GM10266 (cell line): ENCODE data around the gene SEC16A.

ENCODE experiments used
- DNase-seq: peaks from one replicate; pipeline ENCODE4 v3.0.0; 2012; ENCODE audit errors: extremely low spot score
- CTCF ChIP-seq: IDR thresholded peaks from 2 replicates; pipeline ENCODE4 v1.5.1; 2012; ENCODE audit warnings: mild to moderate bottlenecking, low read depth; ENCODE audit not compliant: control insufficient read depth, insufficient read depth; ENCODE audit errors: missing control alignments

The SEC16A gene

GRCh38 chr9:136456258-136456657, 26.6 kb downstream of the SEC16A start:
- no peak for TF ChIP-seq CTCF
- no peak for DNase-seq

GRCh38 chr9:136455043-136456002, 27.5 kb downstream of the SEC16A start:
- no peak for DNase-seq
- TF ChIP-seq CTCF, result no peak

- no peak for TF ChIP-seq CTCF
- DNase-seq, result no peak
These were observed 28.6 kb downstream of the SEC16A start for GRCh38 chr9:136454026-136454796.

GRCh38 chr9:136453326-136453725, 29.5 kb downstream of the SEC16A start:
- TF ChIP-seq CTCF, result no peak
- DNase-seq, result no peak

- DNase-seq, result no peak
- TF ChIP-seq CTCF, result no peak
These were observed 31.5 kb downstream of the SEC16A start for GRCh38 chr9:136451221-136451877.

GRCh38 chr9:136448655-136449054, 34.2 kb downstream of the SEC16A start:
- TF ChIP-seq CTCF, result no peak
- no peak for DNase-seq
